ENCODE data around the gene NOXO1.
A peak's percentile ranks its signal among the peaks of the same experiment; 100 is the strongest.

Gene NOXO1

GRCh38 chr16:1997494-1998359 lies 16.5 kb upstream of the NOXO1 start:
- no peaks in the 10 kb centered on the region for H3K9me3 ChIP-seq (ENCODE audit: control insufficient read depth, low read length)
- no peak for DNase-seq
- no peak overlapping the region for H3K4me3 ChIP-seq (ENCODE audit: insufficient read depth, low read depth, low read length, poor library complexity, severe bottlenecking)
- H3K27ac ChIP-seq (ENCODE audit: insufficient read depth, low read length, poor library complexity, severe bottlenecking), result no peak overlapping the region
- H3K36me3 ChIP-seq (ENCODE audit: control insufficient read depth, insufficient read depth, low read length), result peaks cover 51% of the 10 kb centered on the region
- no peaks in the 10 kb centered on the region for H3K27me3 ChIP-seq (replicated peaks; ENCODE audit: control insufficient read depth, insufficient read depth, low read length, poor library complexity, severe bottlenecking)
- H3K4me1 ChIP-seq (ENCODE audit: control insufficient read depth, insufficient read depth, low read length, poor library complexity, severe bottlenecking), result no peaks in the 10 kb centered on the region

- peaks cover 21% of the 10 kb centered on the region for H3K4me1 ChIP-seq (ENCODE audit: control insufficient read depth, insufficient read depth, low read length, poor library complexity, severe bottlenecking)
- no peak overlapping the region for H3K4me3 ChIP-seq (ENCODE audit: insufficient read depth, low read depth, low read length, poor library complexity, severe bottlenecking)
- peaks cover 13% of the 10 kb centered on the region for H3K36me3 ChIP-seq (ENCODE audit: control insufficient read depth, insufficient read depth, low read length)
- peaks cover 16% of the 10 kb centered on the region for H3K27me3 ChIP-seq (replicated peaks; ENCODE audit: control insufficient read depth, insufficient read depth, low read length, poor library complexity, severe bottlenecking)
- no peaks in the 10 kb centered on the region for H3K9me3 ChIP-seq (ENCODE audit: control insufficient read depth, low read length)
- no peak overlapping the region for H3K27ac ChIP-seq (ENCODE audit: insufficient read depth, low read length, poor library complexity, severe bottlenecking)
- no peak for DNase-seq
Measured at GRCh38 chr16:1993731-1994131, 12.5 kb upstream of the NOXO1 start.

- Histone ChIP-seq H3K4me3 (ENCODE audit: insufficient read depth, low read depth, low read length, poor library complexity, severe bottlenecking) (no peak overlapping the region), H3K36me3 (ENCODE audit: control insufficient read depth, insufficient read depth, low read length) (peaks cover 5% of the 10 kb centered on the region), H3K4me1 (ENCODE audit: control insufficient read depth, insufficient read depth, low read length, poor library complexity, severe bottlenecking) (peaks cover 21% of the 10 kb centered on the region), H3K27ac (ENCODE audit: insufficient read depth, low read length, poor library complexity, severe bottlenecking) (no peak overlapping the region), H3K9me3 (ENCODE audit: control insufficient read depth, low read length) (no peaks in the 10 kb centered on the region), H3K27me3 (replicated peaks; ENCODE audit: control insufficient read depth, insufficient read depth, low read length, poor library complexity, severe bottlenecking) (peaks cover 16% of the 10 kb centered on the region)
- peak in 1 of 3 donors; percentile 10 for DNase-seq
Measured at GRCh38 chr16:1992704-1993317, 11.5 kb upstream of the NOXO1 start.

- no peaks in the 10 kb centered on the region for H3K9me3 ChIP-seq (ENCODE audit: control insufficient read depth, low read length)
- H3K4me1 ChIP-seq (ENCODE audit: control insufficient read depth, insufficient read depth, low read length, poor library complexity, severe bottlenecking), result peaks cover 21% of the 10 kb centered on the region
- H3K27ac ChIP-seq (ENCODE audit: insufficient read depth, low read length, poor library complexity, severe bottlenecking), result peak overlapping the region; percentile 60
- no peaks in the 10 kb centered on the region for H3K36me3 ChIP-seq (ENCODE audit: control insufficient read depth, insufficient read depth, low read length)
- peak; percentile 96 to 100 (median 99) for DNase-seq
- peak overlapping the region; percentile 2 for H3K4me3 ChIP-seq (ENCODE audit: insufficient read depth, low read depth, low read length, poor library complexity, severe bottlenecking)
- H3K27me3 ChIP-seq (replicated peaks; ENCODE audit: control insufficient read depth, insufficient read depth, low read length, poor library complexity, severe bottlenecking), result peaks cover 16% of the 10 kb centered on the region
Measured at GRCh38 chr16:1991948-1992703, 10.9 kb upstream of the NOXO1 start.

GRCh38 chr16:1991588-1991947 lies 10.3 kb upstream of the NOXO1 start:
- no peaks in the 10 kb centered on the region for H3K9me3 ChIP-seq (ENCODE audit: control insufficient read depth, low read length)
- H3K4me3 ChIP-seq (ENCODE audit: insufficient read depth, low read depth, low read length, poor library complexity, severe bottlenecking), result peak overlapping the region; percentile 2
- DNase-seq, result no peak
- H3K27ac ChIP-seq (ENCODE audit: insufficient read depth, low read length, poor library complexity, severe bottlenecking), result peak overlapping the region; percentile 60
- peaks cover 16% of the 10 kb centered on the region for H3K27me3 ChIP-seq (replicated peaks; ENCODE audit: control insufficient read depth, insufficient read depth, low read length, poor library complexity, severe bottlenecking)
- H3K36me3 ChIP-seq (ENCODE audit: control insufficient read depth, insufficient read depth, low read length), result peaks cover 4% of the 10 kb centered on the region
- H3K4me1 ChIP-seq (ENCODE audit: control insufficient read depth, insufficient read depth, low read length, poor library complexity, severe bottlenecking), result peaks cover 21% of the 10 kb centered on the region

GRCh38 chr16:1991135-1991551 lies 9.9 kb upstream of the NOXO1 start:
- peaks cover 21% of the 10 kb centered on the region for H3K4me1 ChIP-seq (ENCODE audit: control insufficient read depth, insufficient read depth, low read length, poor library complexity, severe bottlenecking)
- H3K4me3 ChIP-seq (ENCODE audit: insufficient read depth, low read depth, low read length, poor library complexity, severe bottlenecking), result peak overlapping the region; percentile 43
- DNase-seq, result peak; percentile 50 to 56 (median 53)
- peaks cover 8% of the 10 kb centered on the region for H3K36me3 ChIP-seq (ENCODE audit: control insufficient read depth, insufficient read depth, low read length)
- no peaks in the 10 kb centered on the region for H3K9me3 ChIP-seq (ENCODE audit: control insufficient read depth, low read length)
- H3K27me3 ChIP-seq (replicated peaks; ENCODE audit: control insufficient read depth, insufficient read depth, low read length, poor library complexity, severe bottlenecking), result peaks cover 16% of the 10 kb centered on the region
- H3K27ac ChIP-seq (ENCODE audit: insufficient read depth, low read length, poor library complexity, severe bottlenecking), result peak overlapping the region; percentile 60

- Histone ChIP-seq H3K36me3 (ENCODE audit: control insufficient read depth, insufficient read depth, low read length) (peaks cover 14% of the 10 kb centered on the region), H3K27me3 (replicated peaks; ENCODE audit: control insufficient read depth, insufficient read depth, low read length, poor library complexity, severe bottlenecking) (peaks cover 16% of the 10 kb centered on the region), H3K4me3 (ENCODE audit: insufficient read depth, low read depth, low read length, poor library complexity, severe bottlenecking) (peak overlapping the region; percentile 43), H3K9me3 (ENCODE audit: control insufficient read depth, low read length) (no peaks in the 10 kb centered on the region), H3K27ac (ENCODE audit: insufficient read depth, low read length, poor library complexity, severe bottlenecking) (no peak overlapping the region), H3K4me1 (ENCODE audit: control insufficient read depth, insufficient read depth, low read length, poor library complexity, severe bottlenecking) (peaks cover 21% of the 10 kb centered on the region)
- no peak for DNase-seq
Measured at GRCh38 chr16:1990351-1991134, 9.3 kb upstream of the NOXO1 start.

GRCh38 chr16:1990101-1990350 lies 8.8 kb upstream of the NOXO1 start:
- Histone ChIP-seq H3K9me3 (ENCODE audit: control insufficient read depth, low read length) (no peaks in the 10 kb centered on the region), H3K4me1 (ENCODE audit: control insufficient read depth, insufficient read depth, low read length, poor library complexity, severe bottlenecking) (peaks cover 24% of the 10 kb centered on the region), H3K4me3 (ENCODE audit: insufficient read depth, low read depth, low read length, poor library complexity, severe bottlenecking) (peak overlapping the region; percentile 43), H3K27me3 (replicated peaks; ENCODE audit: control insufficient read depth, insufficient read depth, low read length, poor library complexity, severe bottlenecking) (peaks cover 16% of the 10 kb centered on the region), H3K36me3 (ENCODE audit: control insufficient read depth, insufficient read depth, low read length) (peaks cover 17% of the 10 kb centered on the region), H3K27ac (ENCODE audit: insufficient read depth, low read length, poor library complexity, severe bottlenecking) (no peak overlapping the region)
- no peak for DNase-seq

GRCh38 chr16:1989209-1990100 lies 8.2 kb upstream of the NOXO1 start, which contains the start of gene SYNGR3:
Gene SYNGR3, plus strand, starts transcription at chr16:1989970. Its CDS starts 133 bp downstream, at chr16:1990103.
- H3K36me3 ChIP-seq (ENCODE audit: control insufficient read depth, insufficient read depth, low read length), result peaks cover 17% of the 10 kb centered on the region
- DNase-seq, result no peak
- H3K4me1 ChIP-seq (ENCODE audit: control insufficient read depth, insufficient read depth, low read length, poor library complexity, severe bottlenecking), result peaks cover 29% of the 10 kb centered on the region
- peak within 1 kb of the TSS; percentile 43 for H3K4me3 ChIP-seq (ENCODE audit: insufficient read depth, low read depth, low read length, poor library complexity, severe bottlenecking)
- H3K27ac ChIP-seq (ENCODE audit: insufficient read depth, low read length, poor library complexity, severe bottlenecking), result no peak within 1 kb of the TSS
- H3K9me3 ChIP-seq (ENCODE audit: control insufficient read depth, low read length), result no peaks in the 10 kb centered on the region
- H3K27me3 ChIP-seq (replicated peaks; ENCODE audit: control insufficient read depth, insufficient read depth, low read length, poor library complexity, severe bottlenecking), result peaks cover 16% of the 10 kb centered on the region

Measured in effector memory CD4-positive, alpha-beta T cell (primary cell).